HG03135 (cell line): ENCODE measurements around the gene LOXL1.

Experiments
- ATAC-seq: cut with Tn5 transposase; IDR thresholded peaks from one replicate; pipeline ENCODE4 v1.9.1; 2021; ENCODE audit warnings: mild to moderate bottlenecking, moderate library complexity; ENCODE audit not compliant: unreplicated experiment

Gene LOXL1

GRCh38 chr15:73926219-73927002 lies at the start of gene LOXL1:
Gene LOXL1 (plus strand): TSS chr15:73926462. CDS start chr15:73926784, 322 bp downstream.
- no peak for ATAC-seq

GRCh38 chr15:73879426-73879825 lies 46.8 kb upstream of the LOXL1 start:
- ATAC-seq: no peak

DNA sequence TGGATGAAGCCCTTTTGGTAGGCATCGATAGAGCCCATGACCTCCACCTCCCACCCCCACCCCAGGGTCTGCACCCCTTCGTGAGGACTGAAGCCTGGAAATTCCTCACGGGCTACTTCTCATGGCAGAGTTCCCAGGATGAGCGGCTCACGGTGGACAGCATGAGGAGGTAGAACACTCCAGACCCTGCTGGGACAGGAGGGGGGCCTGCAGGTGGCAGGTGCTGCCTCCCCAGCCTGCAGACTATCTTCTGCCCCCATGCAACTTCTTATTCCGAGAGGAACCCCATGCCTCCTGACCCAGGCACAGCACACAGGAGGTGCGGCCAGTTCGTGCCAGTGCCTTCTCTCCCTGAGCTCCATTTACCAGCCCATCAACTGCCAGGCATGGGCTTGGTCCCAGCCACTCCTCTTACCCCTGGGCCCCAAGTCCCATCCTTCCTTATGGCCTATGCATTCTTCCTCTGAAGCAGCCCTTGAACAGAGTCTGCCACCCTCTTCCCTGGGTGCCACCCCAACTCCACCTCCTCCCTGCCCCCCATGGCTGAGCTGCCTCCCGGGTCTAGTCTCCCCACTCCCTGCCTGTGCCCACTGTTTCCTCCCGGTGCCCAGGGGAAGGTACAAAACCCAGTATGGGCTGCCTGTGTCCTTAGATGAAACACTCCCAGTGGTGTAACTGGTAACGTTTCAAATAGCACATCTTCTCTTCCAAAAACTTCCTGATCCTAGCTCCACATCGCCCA lies 44.5 kb upstream of the LOXL1 start:
- no peak for ATAC-seq

DNA sequence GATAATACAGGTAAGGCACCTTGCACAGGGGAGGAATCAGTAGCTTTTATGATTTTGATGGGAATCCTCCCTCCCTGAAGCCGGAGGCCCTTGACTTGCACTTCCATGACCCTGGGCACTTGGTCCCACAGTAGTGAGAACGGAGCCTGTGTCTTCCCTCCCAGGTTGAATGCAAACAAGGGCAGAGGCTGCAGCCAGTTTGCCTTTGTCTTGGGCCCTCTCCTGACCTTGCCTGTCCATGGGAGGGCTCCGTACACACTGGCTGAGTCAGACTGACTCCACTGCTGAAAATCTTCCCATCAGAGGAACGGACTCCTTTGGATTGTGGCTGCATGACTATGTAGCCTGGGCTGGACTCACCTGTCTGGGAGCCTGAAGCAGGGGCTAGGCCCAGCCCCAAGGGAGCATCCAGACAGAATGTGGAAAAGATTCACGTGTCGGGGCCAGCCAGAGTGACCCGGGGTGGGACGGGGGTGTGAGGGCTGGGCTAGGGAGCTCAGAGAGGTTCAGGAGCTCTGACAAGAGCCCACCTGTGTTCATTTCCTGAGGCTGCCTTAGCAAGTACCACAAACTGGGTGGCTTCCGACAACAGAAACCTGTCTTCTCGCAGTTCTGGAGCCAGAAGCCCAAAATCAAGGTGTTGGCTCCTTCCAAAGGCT lies 43.4 kb upstream of the LOXL1 start:
- no peak for ATAC-seq

DNA sequence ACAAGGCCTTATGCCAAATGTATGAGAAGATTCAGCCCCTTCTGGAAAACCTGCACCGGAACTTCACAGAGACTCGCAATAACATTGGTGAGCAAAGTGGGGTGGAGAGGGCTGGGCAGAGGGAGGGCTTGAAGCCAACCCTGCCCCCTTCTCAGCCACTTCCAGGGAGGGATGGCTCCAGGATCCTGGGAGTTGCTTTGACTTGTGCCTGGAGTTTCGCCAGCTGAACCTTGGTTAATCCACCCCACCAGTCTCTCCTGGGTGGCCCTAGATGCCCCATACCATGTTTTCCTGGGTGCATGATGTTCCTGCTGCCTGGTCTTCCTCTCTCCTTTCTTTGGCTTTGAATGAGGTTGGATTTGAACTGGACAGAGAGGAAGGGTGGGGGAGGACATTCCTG lies 42.1 kb upstream of the LOXL1 start:
- no peak for ATAC-seq

- ATAC-seq: no peak
Observed at GRCh38 chr15:73885954-73886700, 40.1 kb upstream of the LOXL1 start.

DNA sequence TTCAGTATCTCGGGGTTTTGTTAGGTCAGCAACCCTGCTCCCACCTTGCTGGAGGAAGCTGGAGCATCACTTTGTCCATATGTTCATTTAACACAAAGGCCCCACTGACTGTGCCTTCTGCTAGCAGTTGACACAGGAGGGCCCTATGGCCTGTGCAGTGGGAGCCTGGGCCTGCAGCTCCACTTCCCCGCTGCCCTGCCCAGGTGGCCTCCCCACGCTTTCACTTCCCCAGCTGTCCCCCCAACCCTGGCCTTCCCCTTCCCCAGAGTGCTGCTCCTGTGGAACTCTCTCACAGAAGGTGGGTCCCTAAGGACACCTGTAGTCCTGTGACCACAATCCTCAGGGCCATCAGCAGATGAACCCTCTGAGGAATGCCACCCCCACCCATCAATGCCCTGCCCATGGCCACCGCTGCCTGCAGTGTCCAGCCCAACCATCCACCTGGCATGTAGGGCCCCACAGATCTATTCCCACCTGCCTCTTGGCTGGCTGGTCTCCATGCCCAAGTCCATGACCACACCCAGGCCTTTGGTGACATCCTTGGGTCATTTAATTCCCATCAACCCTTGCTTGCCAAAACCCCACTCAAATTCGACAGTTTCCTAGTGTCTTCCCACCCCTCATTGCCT lies 39.4 kb upstream of the LOXL1 start:
- no peak for ATAC-seq

DNA sequence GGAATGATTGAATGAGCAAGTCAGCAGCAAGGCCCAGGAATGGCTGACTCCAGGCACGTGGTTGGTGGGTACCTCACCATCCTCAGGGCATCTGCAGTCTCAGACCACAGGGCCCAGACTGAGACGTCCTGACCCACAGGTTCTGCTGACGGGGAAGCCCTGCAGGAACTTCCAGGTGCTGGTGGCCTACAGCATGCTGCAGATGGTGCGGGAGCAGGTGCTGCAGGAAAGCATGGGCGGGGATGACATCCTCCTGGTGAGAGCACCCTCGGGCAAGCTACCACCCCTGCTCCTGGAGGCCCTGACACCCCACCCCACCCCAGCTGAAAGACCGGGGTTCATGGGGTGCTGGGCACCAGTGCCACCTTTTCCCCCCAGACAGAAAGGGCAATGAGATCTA lies 38.8 kb upstream of the LOXL1 start:
- no peak for ATAC-seq

DNA sequence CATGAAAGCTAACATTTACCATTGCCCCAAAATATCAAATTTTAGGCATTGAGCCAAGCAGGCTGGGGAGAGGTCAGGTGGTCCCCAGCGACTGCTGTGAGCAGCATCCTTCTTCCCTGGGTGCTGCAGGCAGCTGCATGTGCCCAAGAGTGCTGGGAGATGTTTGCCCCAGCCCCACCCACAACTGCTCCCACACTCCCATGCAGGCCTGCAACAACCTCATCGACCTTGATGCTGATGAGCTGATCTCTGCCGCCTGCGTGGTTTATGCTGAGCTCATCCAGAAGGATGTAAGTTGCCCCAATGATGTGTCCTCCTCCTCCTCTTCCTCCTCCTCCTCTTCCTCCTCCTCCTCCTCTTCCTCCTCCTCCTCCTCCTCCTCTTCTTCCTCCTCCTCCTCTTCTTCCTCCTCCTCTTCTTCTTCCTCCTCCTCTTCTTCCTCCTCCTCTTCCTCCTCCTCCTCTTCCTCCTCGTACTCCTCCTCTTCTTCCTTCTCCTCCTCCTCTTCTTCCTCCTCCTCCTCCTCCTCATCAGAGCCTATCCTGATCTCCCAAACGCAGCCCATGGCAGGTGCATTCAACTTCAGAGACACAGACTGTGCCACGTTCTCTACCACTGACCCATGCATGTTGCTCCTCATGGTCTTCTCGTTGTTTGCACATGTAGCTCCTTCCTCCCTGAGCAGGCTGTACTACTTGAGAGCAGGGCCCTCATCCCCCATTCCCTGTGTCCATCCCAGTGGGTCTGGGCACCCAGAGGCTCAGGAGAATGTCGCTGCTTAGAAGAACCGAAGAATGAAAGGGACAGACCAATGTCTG lies 37.8 kb upstream of the LOXL1 start:
- no peak for ATAC-seq

DNA sequence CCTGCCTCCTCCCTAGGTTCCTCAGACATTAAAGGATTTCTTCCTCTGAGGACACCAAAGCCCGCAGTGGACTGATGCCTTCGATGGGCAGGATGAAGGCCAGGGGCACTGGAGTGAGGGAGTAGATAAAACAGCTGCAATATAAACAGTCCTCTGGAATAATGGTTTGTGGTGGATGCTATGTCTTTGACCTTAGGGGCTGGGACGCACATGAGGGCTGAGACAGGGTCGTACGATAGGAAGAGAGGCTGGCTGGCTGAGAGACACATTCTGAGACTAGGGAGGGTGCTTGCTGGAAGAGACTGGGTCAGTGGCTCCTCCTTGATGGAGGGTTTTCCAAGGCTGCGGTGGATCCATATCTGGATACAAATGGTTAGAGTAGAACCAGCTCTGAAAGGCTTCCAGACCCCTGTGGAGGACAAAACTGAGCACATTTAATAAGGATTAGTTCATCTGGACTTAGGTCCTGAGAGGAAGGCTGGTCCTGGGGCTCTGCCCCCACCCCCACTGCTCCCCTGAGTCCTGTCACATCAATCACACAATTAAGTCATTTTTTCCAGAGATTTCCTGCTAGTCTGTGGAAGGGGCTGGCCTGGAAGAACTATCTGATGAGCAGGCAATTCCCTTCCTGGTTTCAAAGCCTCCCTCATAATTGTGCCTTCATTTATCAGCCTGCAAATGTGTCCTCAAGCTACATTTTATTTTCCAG lies 37.1 kb upstream of the LOXL1 start:
- ATAC-seq: no peak

GRCh38 chr15:73889762-73890124 lies 36.5 kb upstream of the LOXL1 start:
- no peak for ATAC-seq

- no peak for ATAC-seq
Observed at GRCh38 chr15:73891328-73892315, 34.6 kb upstream of the LOXL1 start.

- no peak for ATAC-seq
Observed at GRCh38 chr15:73892446-73893226, 33.6 kb upstream of the LOXL1 start.

DNA sequence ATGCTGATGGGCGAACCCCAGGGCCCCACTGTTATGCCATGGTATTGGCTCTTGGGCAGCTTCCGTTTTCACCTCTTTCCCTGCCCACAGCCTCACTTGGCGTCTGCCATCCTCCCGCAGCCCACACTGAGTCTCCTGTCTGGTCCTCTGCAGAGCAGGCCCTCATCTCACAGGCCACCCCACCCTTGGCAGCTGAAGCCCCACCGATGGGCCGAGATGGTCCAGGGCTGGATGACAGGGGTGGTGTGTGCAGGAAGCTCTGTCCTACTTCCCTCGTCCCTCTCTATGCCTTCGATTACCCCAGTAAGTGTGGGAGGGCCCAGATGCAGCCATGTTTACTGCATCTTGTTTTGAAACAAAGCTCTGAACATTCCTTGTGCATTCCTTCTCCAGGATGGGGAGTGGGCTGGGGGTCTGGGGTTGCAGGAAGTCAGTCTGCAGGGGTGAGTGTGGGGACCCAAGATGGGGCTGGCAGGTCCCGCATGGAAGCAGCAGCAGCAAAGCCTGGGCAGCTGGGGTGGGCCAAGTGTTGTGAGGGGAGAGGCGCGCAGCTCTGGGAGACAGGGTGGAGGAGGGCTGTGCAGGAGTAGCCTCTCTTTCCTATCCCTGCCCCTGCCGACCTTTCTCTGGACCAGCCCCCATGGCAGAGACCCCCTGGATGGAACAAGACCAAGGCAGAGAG lies 32.0 kb upstream of the LOXL1 start:
- ATAC-seq: no peak

GRCh38 chr15:73897441-73898261 lies 28.6 kb upstream of the LOXL1 start:
- no peak for ATAC-seq
